A549 (cell line): Measurements from ENCODE around the gene PTPN6. TPM values are rescaled to one million over a fixed set of nuclear protein-coding genes. Genes with fewer than 3 reads are reported as not detected.

Experiments used
- ATOH8 ChIP-seq: fragments of 250-450 bp; sonication (Bioruptor Pico); IDR thresholded peaks from 2 replicates; pipeline ENCODE4 v1.5.0; 2020; ENCODE audit warnings: low read depth, mild to moderate bottlenecking, moderate library complexity
- CBX2 ChIP-seq: fragments of 200-600 bp; sonication (generic); IDR thresholded peaks from 2 replicates; pipeline ENCODE4 v1.6.1; 2016; ENCODE audit warnings: low read depth, mild to moderate bottlenecking, borderline replicate concordance
- CEBPB ChIP-seq, 2 experiments: fragments of >200 bp in 1 of 2; sonication (Bioruptor Twin) in 1 of 2; formaldehyde crosslinking in 1 of 2; IDR thresholded peaks; 2 replicates each; pipeline ENCODE4 v1.6.1; 2012 to 2016
- CHD2 ChIP-seq: fragments of 150-350 bp; IDR thresholded peaks from 2 replicates; pipeline ENCODE4 v1.6.1; 2014; ENCODE audit warnings: low read length; ENCODE audit not compliant: partially characterized antibody
- CHD4 ChIP-seq: fragments of 200-600 bp; sonication (generic); IDR thresholded peaks from 2 replicates; pipeline ENCODE4 v1.6.1; 2016; ENCODE audit warnings: antibody characterized with exemption, mild to moderate bottlenecking, borderline replicate concordance
- CTCF ChIP-seq: fragments of >200 bp; sonication (Bioruptor Twin); formaldehyde crosslinking; IDR thresholded peaks from 3 replicates; pipeline ENCODE4 v1.5.1; 2016
- EHF ChIP-seq: fragments of 250-450 bp; sonication (Bioruptor Pico); IDR thresholded peaks from 2 replicates; pipeline ENCODE4 v1.5.0; 2020; ENCODE audit warnings: mild to moderate bottlenecking
- FOSL2 ChIP-seq, 2 experiments: fragments of 450-650 bp in 1 of 2; fragments of >200 bp in 1 of 2; sonication (Bioruptor Twin) in 1 of 2; formaldehyde crosslinking; IDR thresholded peaks; 2 replicates each; pipeline versions ENCODE4 v1.5.0 to v1.6.1; 2016 to 2020; ENCODE audit warnings: mild to moderate bottlenecking in 1 of 2, moderate library complexity in 1 of 2
- HMGXB4 ChIP-seq: fragments of 250-450 bp; sonication (Bioruptor Pico); IDR thresholded peaks from 2 replicates; pipeline ENCODE4 v1.5.0; 2021; ENCODE audit warnings: mild to moderate bottlenecking, moderate library complexity, borderline replicate concordance
- HOXB5 ChIP-seq: fragments of 250-450 bp; sonication (Bioruptor Pico); IDR thresholded peaks from 2 replicates; pipeline ENCODE4 v1.5.0; 2020; ENCODE audit warnings: mild to moderate bottlenecking, moderate library complexity
- JUN ChIP-seq, 2 experiments: fragments of >200 bp; sonication (Bioruptor Twin); formaldehyde crosslinking; IDR thresholded peaks; 2 replicates in 1 of 2; 3 replicates in 1 of 2; pipeline ENCODE4 v1.6.1; 2016 to 2017
- JUNB ChIP-seq: fragments of >200 bp; sonication (Bioruptor Twin); formaldehyde crosslinking; IDR thresholded peaks from 2 replicates; pipeline ENCODE4 v1.6.1; 2016
- MAFK ChIP-seq: fragments of 450-650 bp; IDR thresholded peaks from 2 replicates; pipeline ENCODE4 v1.6.1; 2014; ENCODE audit not compliant: partially characterized antibody
- MYC ChIP-seq: IDR thresholded peaks from 2 replicates; pipeline ENCODE4 v1.6.1; 2012; ENCODE audit warnings: mild to moderate bottlenecking, inconsistent platforms, low read length, improper control_type of control experiment, borderline replicate concordance
- NPAS2 ChIP-seq: fragments of 250-450 bp; sonication (Bioruptor Pico); IDR thresholded peaks from 2 replicates; pipeline ENCODE4 v1.8.0; 2022; ENCODE audit warnings: mild to moderate bottlenecking, moderate library complexity, borderline replicate concordance
- NR3C1 ChIP-seq: fragments of >200 bp; sonication (Bioruptor Twin); formaldehyde crosslinking; IDR thresholded peaks from 3 replicates; pipeline ENCODE4 v1.6.1; 2017
- PBX3 ChIP-seq: IDR thresholded peaks from 2 replicates; pipeline ENCODE4 v1.6.1; 2012
- PHF8 ChIP-seq: fragments of 200-600 bp; sonication (generic); IDR thresholded peaks from 2 replicates; pipeline ENCODE4 v1.6.1; 2016; ENCODE audit warnings: low read depth, mild to moderate bottlenecking, antibody characterized with exemption, moderate library complexity, borderline replicate concordance
- RCOR1 ChIP-seq: fragments of 150-350 bp; IDR thresholded peaks from 2 replicates; pipeline ENCODE4 v1.6.1; 2014; ENCODE audit warnings: antibody characterized with exemption, low read length, low read depth
- RNF2 ChIP-seq: fragments of 200-600 bp; sonication (generic); IDR thresholded peaks from 2 replicates; pipeline ENCODE4 v1.6.1; 2016; ENCODE audit warnings: low read depth, mild to moderate bottlenecking, antibody characterized with exemption, moderate library complexity, borderline replicate concordance
- TP53 ChIP-seq: fragments of 250-450 bp; sonication (Bioruptor Pico); IDR thresholded peaks from 2 replicates; pipeline ENCODE4 v1.5.0; 2021; ENCODE audit warnings: mild to moderate bottlenecking, moderate library complexity
- ZC3H11A ChIP-seq: fragments of 450-650 bp; IDR thresholded peaks from 2 replicates; pipeline ENCODE4 v1.6.1; 2014; ENCODE audit warnings: antibody characterized with exemption, mild to moderate bottlenecking
- polyA plus RNA-seq, 4 experiments: library from polyadenylated mRNA; depleted of rRNA in 3 of 4; stranded (reverse); fragments of >200 nt; fragmentation: RNase III in 1 of 4; extraction: RNeasy Plus Mini Kit Qiagen cat#74134 plus additional on column Dnase treatment in 1 of 4; gene quantifications; 2 replicates in 3 of 4; 3 replicates in 1 of 4; pipeline ENCODE4 v1.2.3, GENCODE V29; 2011 to 2017

The PTPN6 gene
- polyA plus RNA-seq, 2 of the 4 experiments (the other 2 are of a cell fraction) = 15.1 to 18.9 TPM

GRCh38 chr12:6943722-6944380, 7.3 kb upstream of the PTPN6 start, which contains the start of the genes C12orf57 and RNU7-1 (continued):
- TF ChIP-seq RNF2 (no peak), RCOR1 (no peak), ATOH8 (peak; percentile 92), JUNB (peak; percentile 31; the same call in 1 of the 2 replicates), CTCF (no peak), CHD2 (no peak), JUN (IDR thresholded peaks at IDR 0.05) (peak; percentile 100), CEBPB (IDR thresholded peaks at IDR 0.05) (peak in 1 of 2 experiments; percentile 67; a peak in 1 of 4 replicates), NR3C1 (no peak), CBX2 (peak; percentile 42; the same call in 1 of the 2 replicates), PHF8 (0 out of 2 replicates have a peak, but pooled peaks have one; percentile 59), NPAS2 (no peak), FOSL2 (IDR thresholded peaks at IDR 0.05) (no peak), FOSL2 (CRISPR knock-in tag; IDR thresholded peaks at IDR 0.05) (peak; percentile 78), ZC3H11A (no peak), TP53 (CRISPR knock-in tag) (peak; percentile 100), PBX3 (peak; percentile 87), HOXB5 (CRISPR knock-in tag) (peak; percentile 97), CHD4 (no peak), MAFK (peak; percentile 88), HMGXB4 (CRISPR knock-in tag) (peak; percentile 99), EHF (CRISPR knock-in tag) (peak; percentile 95), MYC (no peak)
